WTC11 (cell line): ENCODE measurements around the gene ACHE. TPM values are rescaled to one million over a fixed set of nuclear protein-coding genes. Genes with fewer than 3 reads are reported as not detected.

Experiments used
- ARID4B ChIP-seq: sonication (generic); formaldehyde crosslinking; IDR thresholded peaks from 2 replicates; pipeline ENCODE4 v1.8.0; 2023; ENCODE audit warnings: missing genetic modification reagents, mild to moderate bottlenecking, borderline replicate concordance
- ATF2 ChIP-seq: sonication (generic); formaldehyde crosslinking; IDR thresholded peaks from 2 replicates; pipeline ENCODE4 v1.8.1; 2022; ENCODE audit warnings: low read depth, missing genetic modification reagents, borderline replicate concordance
- CREB1 ChIP-seq: sonication (generic); formaldehyde crosslinking; IDR thresholded peaks from 2 replicates; pipeline ENCODE4 v1.8.0; 2023; ENCODE audit warnings: mild to moderate bottlenecking, missing genetic modification reagents
- CTCF ChIP-seq: fragments of 200-600 bp; IDR thresholded peaks from 2 replicates; pipeline ENCODE4 v1.8.0; 2022; ENCODE audit warnings: antibody characterized with exemption
- E2F1 ChIP-seq: sonication (generic); formaldehyde crosslinking; IDR thresholded peaks from 2 replicates; pipeline ENCODE4 v1.8.0; 2022; ENCODE audit warnings: mild to moderate bottlenecking, missing genetic modification reagents
- ERG ChIP-seq: fragments of 250-450 bp; sonication (Bioruptor Pico); IDR thresholded peaks from 2 replicates; pipeline ENCODE4 v1.8.0; 2021; ENCODE audit warnings: mild to moderate bottlenecking
- GRHL2 ChIP-seq: fragments of 250-450 bp; sonication (Bioruptor Pico); IDR thresholded peaks from 2 replicates; pipeline ENCODE4 v1.8.0; 2022; ENCODE audit warnings: mild to moderate bottlenecking, moderate library complexity; ENCODE audit not compliant: insufficient replicate concordance, severe bottlenecking
- MAX ChIP-seq: sonication (generic); formaldehyde crosslinking; IDR thresholded peaks from 2 replicates; pipeline ENCODE4 v1.8.0; 2022; ENCODE audit warnings: mild to moderate bottlenecking, missing genetic modification reagents
- MLX ChIP-seq: sonication (generic); formaldehyde crosslinking; IDR thresholded peaks from 2 replicates; pipeline ENCODE4 v1.8.1; 2023; ENCODE audit warnings: mild to moderate bottlenecking, missing genetic modification reagents, moderate library complexity
- NFE2L1 ChIP-seq: sonication (generic); formaldehyde crosslinking; IDR thresholded peaks from 2 replicates; pipeline ENCODE4 v1.8.1; 2023; ENCODE audit warnings: missing genetic modification reagents
- OVOL2 ChIP-seq: fragments of 250-450 bp; sonication (Bioruptor Pico); IDR thresholded peaks from 2 replicates; pipeline ENCODE4 v1.9.0; 2021; ENCODE audit warnings: mild to moderate bottlenecking, borderline replicate concordance
- PRRX2 ChIP-seq: fragments of 250-450 bp; sonication (Bioruptor Pico); IDR thresholded peaks from 2 replicates; pipeline ENCODE4 v1.8.0; 2021; ENCODE audit warnings: mild to moderate bottlenecking
- RORB ChIP-seq: fragments of 250-450 bp; sonication (Bioruptor Pico); IDR thresholded peaks from 2 replicates; pipeline ENCODE4 v1.9.0; 2021; ENCODE audit warnings: mild to moderate bottlenecking
- STAT6 ChIP-seq: sonication (generic); formaldehyde crosslinking; conservative IDR thresholded peaks from 2 replicates; pipeline ENCODE4 v1.8.1; 2023; ENCODE audit warnings: mild to moderate bottlenecking, low read depth, missing genetic modification reagents, moderate library complexity
- TEAD4 ChIP-seq: sonication (generic); formaldehyde crosslinking; IDR thresholded peaks from 2 replicates; pipeline ENCODE4 v1.8.0; 2022; ENCODE audit warnings: mild to moderate bottlenecking, missing genetic modification reagents
- USF1 ChIP-seq: sonication (generic); formaldehyde crosslinking; IDR thresholded peaks from 2 replicates; pipeline ENCODE4 v1.8.0; 2022; ENCODE audit warnings: mild to moderate bottlenecking, missing genetic modification reagents
- ZNF121 ChIP-seq: sonication (generic); formaldehyde crosslinking; IDR thresholded peaks from 2 replicates; pipeline ENCODE4 v1.8.0; 2023; ENCODE audit warnings: missing genetic modification reagents
- ZNF281 ChIP-seq: sonication (generic); formaldehyde crosslinking; IDR thresholded peaks from 2 replicates; pipeline ENCODE4 v1.8.0; 2023; ENCODE audit warnings: mild to moderate bottlenecking, missing genetic modification reagents
- ZNF423 ChIP-seq: fragments of 250-450 bp; sonication (Bioruptor Pico); IDR thresholded peaks from 2 replicates; pipeline ENCODE4 v2.1.2; 2022; ENCODE audit warnings: mild to moderate bottlenecking, moderate library complexity
- total RNA-seq: library from RNA; stranded (reverse); gene quantifications from 3 replicates; pipeline ENCODE4 v1.2.3, GENCODE V29; 2021

ACHE gene
- total RNA-seq, 1 experiment from 2014 or later: 7.7 TPM

- TF ChIP-seq ARID4B (CRISPR knock-in tag): peak; percentile 40; the same call in 1 of the 2 replicates
- no peak for TF ChIP-seq E2F1 (CRISPR knock-in tag)
- no peak for TF ChIP-seq GRHL2 (CRISPR knock-in tag)
- TF ChIP-seq CREB1: no peak
- no peak for TF ChIP-seq USF1 (CRISPR knock-in tag)
- TF ChIP-seq PRRX2 (CRISPR knock-in tag): no peak
- no peak for TF ChIP-seq MLX (CRISPR knock-in tag)
- no peak for TF ChIP-seq ZNF121 (CRISPR knock-in tag)
- TF ChIP-seq CTCF: peak; percentile 89
- no peak for TF ChIP-seq STAT6 (CRISPR knock-in tag)
- TF ChIP-seq RORB (CRISPR knock-in tag): no peak
- no peak for TF ChIP-seq ZNF281 (CRISPR knock-in tag)
- TF ChIP-seq OVOL2 (CRISPR knock-in tag): no peak
- TF ChIP-seq MAX (CRISPR knock-in tag): peak; percentile 44; the same call in 1 of the 2 replicates
- TF ChIP-seq ATF2 (CRISPR knock-in tag): no peak
- TF ChIP-seq ZNF423: peak; percentile 34; the same call in 1 of the 2 replicates
- TF ChIP-seq TEAD4 (CRISPR knock-in tag): no peak
- TF ChIP-seq NFE2L1 (CRISPR knock-in tag): no peak
- no peak for TF ChIP-seq ERG (CRISPR knock-in tag)
Observed at GRCh38 chr7:100894860-100895700, 608 bp downstream of the ACHE start (continued).
